ENCODE measurements around the gene ZBTB39. TPM values are rescaled to one million over a fixed set of nuclear protein-coding genes. Genes with fewer than 3 reads are reported as not detected.

ZBTB39 gene
- total RNA-seq, 1 experiment from 2014 or later, result 31.2 TPM

- H3K18ac ChIP-seq (ENCODE audit: insufficient read length, low read depth, low read length), result no peak overlapping the region
- no peak overlapping the region for H2AFZ ChIP-seq (ENCODE audit: low read length)
- Mint-ChIP-seq H3K27ac (no peak overlapping the region), H3K36me3 (ENCODE audit: insufficient read depth in 1 of 3, low read depth in 3 of 3) (no peaks in the 10 kb centered on the region), H3K27me3 (ENCODE audit: low read depth) (peaks cover 5% of the 10 kb centered on the region), H3K4me1 (peaks cover 3 to 13% of the 10 kb centered on the region in 2 experiments), H3K4me3 (no peak overlapping the region), H3K9me3 (no peaks in the 10 kb centered on the region)
- no peak overlapping the region for H2BK20ac ChIP-seq (ENCODE audit: low read depth, low read length, poor library complexity, severe bottlenecking)
- H3K9ac ChIP-seq (ENCODE audit: extremely low read depth, insufficient read length, low read length), result no peak overlapping the region
- no peak overlapping the region for H3K4ac ChIP-seq (ENCODE audit: low read depth, low read length)
- no peak overlapping the region for H2AK5ac ChIP-seq (ENCODE audit: insufficient read length, low read length)
- H3K79me1 ChIP-seq (ENCODE audit: insufficient read depth, low read depth, low read length, poor library complexity, severe bottlenecking), result no peaks in the 10 kb centered on the region
- no peak overlapping the region for H3T11ph ChIP-seq (ENCODE audit: low read length)
- no peak overlapping the region for H3K56ac ChIP-seq (ENCODE audit: insufficient read length, low read depth, low read length)
- no peaks in the 10 kb centered on the region for H3K27me3 ChIP-seq (ENCODE audit: insufficient read depth, low read length)
- no peak overlapping the region for H4K8ac ChIP-seq (replicated peaks; ENCODE audit: insufficient read length, low read depth, low read length)
- no peak overlapping the region for H4K91ac ChIP-seq (ENCODE audit: insufficient read length, low read depth, low read length)
- no peak overlapping the region for H4K5ac ChIP-seq (ENCODE audit: insufficient read length, low read depth, low read length)
- H2BK5ac ChIP-seq (ENCODE audit: insufficient read length, low read length), result no peak overlapping the region
- no peaks in the 10 kb centered on the region for H3K23me2 ChIP-seq (ENCODE audit: insufficient read length, low read depth, low read length, poor library complexity, severe bottlenecking)
- TF ChIP-seq, protein P1, sequence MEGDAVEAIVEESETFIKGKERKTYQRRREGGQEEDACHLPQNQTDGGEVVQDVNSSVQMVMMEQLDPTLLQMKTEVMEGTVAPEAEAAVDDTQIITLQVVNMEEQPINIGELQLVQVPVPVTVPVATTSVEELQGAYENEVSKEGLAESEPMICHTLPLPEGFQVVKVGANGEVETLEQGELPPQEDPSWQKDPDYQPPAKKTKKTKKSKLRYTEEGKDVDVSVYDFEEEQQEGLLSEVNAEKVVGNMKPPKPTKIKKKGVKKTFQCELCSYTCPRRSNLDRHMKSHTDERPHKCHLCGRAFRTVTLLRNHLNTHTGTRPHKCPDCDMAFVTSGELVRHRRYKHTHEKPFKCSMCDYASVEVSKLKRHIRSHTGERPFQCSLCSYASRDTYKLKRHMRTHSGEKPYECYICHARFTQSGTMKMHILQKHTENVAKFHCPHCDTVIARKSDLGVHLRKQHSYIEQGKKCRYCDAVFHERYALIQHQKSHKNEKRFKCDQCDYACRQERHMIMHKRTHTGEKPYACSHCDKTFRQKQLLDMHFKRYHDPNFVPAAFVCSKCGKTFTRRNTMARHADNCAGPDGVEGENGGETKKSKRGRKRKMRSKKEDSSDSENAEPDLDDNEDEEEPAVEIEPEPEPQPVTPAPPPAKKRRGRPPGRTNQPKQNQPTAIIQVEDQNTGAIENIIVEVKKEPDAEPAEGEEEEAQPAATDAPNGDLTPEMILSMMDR (conservative IDR thresholded peaks at IDR 0.05), result no peak
- DNase-seq, result no peak
- no peaks in the 10 kb centered on the region for H3K9me3 ChIP-seq (ENCODE audit: control insufficient read depth, low read depth, low read length)
- no peak overlapping the region for H2BK120ac ChIP-seq (ENCODE audit: low read depth, low read length, poor library complexity, severe bottlenecking)
- no CpG with 5 or more reads among the region's 1 CpG for WGBS (ENCODE audit: extremely low coverage, insufficient read length, low lambda C conversion rate)
- no peak overlapping the region for H3K14ac ChIP-seq (ENCODE audit: insufficient read depth, low read length)
- no peaks in the 10 kb centered on the region for H3K79me2 ChIP-seq (ENCODE audit: insufficient read depth, low read length)
- H3K23ac ChIP-seq (ENCODE audit: insufficient read length, low read depth, low read length), result no peak overlapping the region
- H4K20me1 ChIP-seq (ENCODE audit: control insufficient read depth, insufficient read depth, insufficient read length), result no peaks in the 10 kb centered on the region
- H3K27ac ChIP-seq (ENCODE audit: insufficient read length, low read depth, low read length), result no peak overlapping the region
- no peak overlapping the region for H2BK15ac ChIP-seq (ENCODE audit: low read depth, low read length)
- no peak overlapping the region for H3K4me2 ChIP-seq (ENCODE audit: insufficient read depth, insufficient read length, low read length)
- no peak overlapping the region for H2BK12ac ChIP-seq (ENCODE audit: insufficient read length, low read depth, low read length)
- no peaks in the 10 kb centered on the region for H3K4me1 ChIP-seq (ENCODE audit: insufficient read depth, low read length)
These were observed 41.6 kb upstream of the ZBTB39 start for GRCh38 chr12:57047981-57048380.
